Psoas muscle (tissue), 8 donors: ENCODE data around the gene NFE2L2. TPM values are rescaled to one million over a fixed set of nuclear protein-coding genes. Genes with fewer than 3 reads are reported as not detected.

Experiments used
- ATAC-seq, 4 donors: fragments of 200-7000 bp; cut with Tn5 transposase; one replicate each; pipeline ENCODE4 v1.9.1; 2020; ENCODE audit warnings: moderate library complexity in 3 of 4, mild to moderate bottlenecking in 2 of 4
- DNase-seq, 2 donors: peaks; one replicate each; pipeline ENCODE4 v3.0.0-alpha.2; 2020
- H3K27ac ChIP-seq: fragments of 200-600 bp; one replicate; pipeline ENCODE4 v1.8.0; 2022
- H3K27me3 ChIP-seq, 3 donors: fragments of 200-600 bp in 1 of 3; one replicate each; pipeline versions ENCODE4 v1.6.1 to v1.8.0; 2013 to 2022; ENCODE audit warnings: low read length in 2 of 3, mild to moderate bottlenecking in 2 of 3, moderate library complexity in 1 of 3; ENCODE audit not compliant: insufficient read depth in 3 of 3
- H3K36me3 ChIP-seq, 2 donors: fragments of 200-600 bp in 1 of 2; one replicate each; pipeline versions ENCODE4 v1.6.1 to v1.8.0; 2013 to 2022; ENCODE audit warnings: low read depth in 1 of 2, mild to moderate bottlenecking in 1 of 2, moderate library complexity in 1 of 2; ENCODE audit not compliant: insufficient read depth in 1 of 2
- H3K4me1 ChIP-seq: fragments of 200-600 bp; one replicate; pipeline ENCODE4 v1.8.0; 2022
- H3K4me3 ChIP-seq: fragments of 200-600 bp; one replicate; pipeline ENCODE4 v1.8.0; 2022; ENCODE audit warnings: mild to moderate bottlenecking
- H3K9me3 ChIP-seq: fragments of 200-600 bp; one replicate; pipeline ENCODE4 v1.8.0; 2022
- WGBS, 3 donors: extraction: QIAGEN DNeasy Blood & Tissue Kit; methylation state at CpG; one replicate each; pipeline versions ENCODE4 v1.1.6 to v1.1.7; 2013; 5-methylcytosine and 5-hydroxymethylcytosine counted together
- intact Hi-C, 2 donors: fragments of 100-400 bp; cut with DNase I; formaldehyde crosslinking; loops; one replicate each; pipeline versions ENCODE4 v1.11.0 to v1.14.2; 2022
- polyA plus RNA-seq, 3 donors: library from polyadenylated mRNA; stranded (reverse); fragments of 200-250 nt; gene quantifications; one replicate each; pipeline ENCODE4 v1.2.3, GENCODE V29; 2013
- total RNA-seq, 4 donors: library from RNA; stranded (reverse); fragmentation: NEBNext Ultra II Directional in 2 of 4; extraction: Animal tissue kit (Norgen Biotek cat#: 25700) in 2 of 4; gene quantifications; one replicate each; pipeline versions ENCODE4 v1.2.1 to v1.2.4, GENCODE V29; 2021 to 2023
- TF ChIP-seq, protein P1 (sequence below): fragments of 200-600 bp; IDR thresholded peaks from one replicate; pipeline ENCODE4 v1.8.0; 2022; ENCODE audit warnings: antibody characterized with exemption
- donor health status: healthy with polysubstance abuse.
- donor health status: DM: no; HTN: no; CAD: no; lungs with moderate emphysema.
- donor health status: Bipolar disorder and iron deficiency.
- donor health status: healthy.
- donor health status: DM: yes; HTN: yes; CAD: no.
- donor health status: DM: no; HTN: no; CAD: no.
- donor health status: DM: no; HTN: no; CAD: no.
- donor health status: DM: yes; HTN: yes; CAD: no.

The NFE2L2 gene
- total and polyA plus RNA-seq, 7 donors = 42.4 to 127 (median 56.6) TPM

DNA sequence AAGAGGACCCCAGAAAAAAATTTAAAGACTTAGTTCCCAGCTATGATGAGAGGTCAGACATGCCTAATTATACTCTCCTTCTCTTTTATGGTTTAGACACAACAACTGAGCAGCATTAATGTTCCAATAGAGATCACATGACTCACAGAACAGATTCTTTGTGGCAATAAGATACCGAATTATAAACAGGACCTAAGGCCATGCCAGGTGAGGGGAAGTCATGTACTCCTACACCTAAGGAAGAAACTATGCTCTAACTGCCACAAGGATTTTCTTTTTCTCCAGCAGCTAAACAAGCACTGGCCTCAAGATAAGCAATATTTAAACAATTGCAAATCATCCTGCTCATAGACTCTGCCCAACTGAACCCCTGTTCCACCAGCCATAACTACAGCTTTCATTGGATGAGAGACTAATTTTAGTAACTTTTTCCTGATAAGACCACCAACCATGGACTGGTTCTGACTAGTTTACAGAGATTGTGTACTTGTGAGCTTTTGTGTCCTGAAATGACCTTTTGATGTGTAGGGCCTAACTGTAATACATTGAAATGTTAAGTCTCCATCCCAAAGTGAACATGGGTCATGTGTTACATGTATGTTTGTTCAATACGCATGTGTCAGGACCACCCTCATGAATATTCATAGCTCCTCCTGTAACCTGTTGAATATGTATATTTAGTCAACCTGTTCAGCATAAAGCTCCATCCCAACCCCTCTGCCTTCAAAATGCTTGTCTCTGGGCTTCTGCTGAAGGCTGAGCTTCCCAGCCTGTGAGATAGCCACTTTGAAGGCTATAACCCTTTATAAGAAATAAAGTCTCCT lies 21.6 kb upstream of the NFE2L2 start:
- whole genome bisulfite sequencing, 3 donors = 61 to 67% (median 63%) methylated on average over 2 of the region's 2 CpGs
- ATAC-seq (no peak), DNase-seq (no peak)
- Histone ChIP-seq H3K27me3 (no peaks in the 10 kb centered on the region), H3K27ac (no peak overlapping the region), H3K4me1 (peaks cover 28% of the 10 kb centered on the region), H3K4me3 (no peak overlapping the region), H3K36me3 (no peaks in the 10 kb centered on the region), H3K9me3 (no peaks in the 10 kb centered on the region)
- TF ChIP-seq, protein P1, sequence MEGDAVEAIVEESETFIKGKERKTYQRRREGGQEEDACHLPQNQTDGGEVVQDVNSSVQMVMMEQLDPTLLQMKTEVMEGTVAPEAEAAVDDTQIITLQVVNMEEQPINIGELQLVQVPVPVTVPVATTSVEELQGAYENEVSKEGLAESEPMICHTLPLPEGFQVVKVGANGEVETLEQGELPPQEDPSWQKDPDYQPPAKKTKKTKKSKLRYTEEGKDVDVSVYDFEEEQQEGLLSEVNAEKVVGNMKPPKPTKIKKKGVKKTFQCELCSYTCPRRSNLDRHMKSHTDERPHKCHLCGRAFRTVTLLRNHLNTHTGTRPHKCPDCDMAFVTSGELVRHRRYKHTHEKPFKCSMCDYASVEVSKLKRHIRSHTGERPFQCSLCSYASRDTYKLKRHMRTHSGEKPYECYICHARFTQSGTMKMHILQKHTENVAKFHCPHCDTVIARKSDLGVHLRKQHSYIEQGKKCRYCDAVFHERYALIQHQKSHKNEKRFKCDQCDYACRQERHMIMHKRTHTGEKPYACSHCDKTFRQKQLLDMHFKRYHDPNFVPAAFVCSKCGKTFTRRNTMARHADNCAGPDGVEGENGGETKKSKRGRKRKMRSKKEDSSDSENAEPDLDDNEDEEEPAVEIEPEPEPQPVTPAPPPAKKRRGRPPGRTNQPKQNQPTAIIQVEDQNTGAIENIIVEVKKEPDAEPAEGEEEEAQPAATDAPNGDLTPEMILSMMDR = no peak
- intact Hi-C loops = no loop called here

DNA sequence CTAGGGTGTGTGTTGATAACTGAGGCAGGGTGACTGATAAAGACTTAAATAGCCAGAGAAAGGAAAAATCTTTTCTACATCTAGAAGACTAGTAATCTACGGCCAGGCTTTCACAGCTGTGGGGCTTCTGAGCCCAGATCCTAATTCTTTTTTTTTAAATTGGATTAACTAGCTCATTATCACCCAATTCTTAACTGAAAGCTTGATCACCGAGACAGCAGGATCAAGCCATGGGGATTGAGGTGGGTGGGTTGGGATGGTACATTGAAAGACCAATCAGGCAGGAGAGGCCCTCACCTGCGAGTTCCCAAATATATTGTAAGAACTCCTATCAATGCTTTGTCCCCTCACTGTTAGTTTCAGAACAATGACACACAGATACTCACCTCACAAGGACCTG lies 20.0 kb upstream of the NFE2L2 start:
- Histone ChIP-seq H3K4me3 (no peak overlapping the region), H3K9me3 (no peaks in the 10 kb centered on the region), H3K27me3 (no peaks in the 10 kb centered on the region), H3K4me1 (peaks cover 28% of the 10 kb centered on the region), H3K27ac (no peak overlapping the region), H3K36me3 (no peaks in the 10 kb centered on the region)
- 96 to 98% (median 97%) methylated on average over 3 of the region's 3 CpGs for WGBS, 3 donors
- ATAC-seq (no peak), DNase-seq (no peak)
- intact Hi-C loops = loop anchor here in 1 of 2 donors (5.0 kb wide), 1 partner anchor 43 kb away; no protein-coding TSS in a partner anchor
- TF ChIP-seq, protein P1 = no peak

DNA sequence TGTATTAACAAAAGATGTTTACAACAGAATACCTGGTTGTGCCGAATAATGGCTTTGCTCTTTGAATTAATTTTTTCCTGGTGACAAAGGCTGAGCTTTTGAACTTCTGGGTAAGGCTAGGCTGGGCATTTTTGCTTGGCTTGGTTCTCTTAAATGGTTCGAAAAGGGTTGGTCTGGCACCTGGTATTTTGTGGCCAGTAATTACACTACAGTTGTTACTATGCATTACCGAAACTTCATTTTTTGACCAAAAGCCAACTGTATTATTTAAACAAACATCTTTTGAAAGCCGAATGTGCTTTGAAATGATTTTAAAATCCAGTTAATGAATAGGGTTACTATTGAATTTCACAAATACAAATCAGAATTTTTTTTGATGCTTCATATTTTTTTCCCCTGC lies 19.4 kb upstream of the NFE2L2 start:
- Histone ChIP-seq H3K4me1 (peaks cover 28% of the 10 kb centered on the region), H3K36me3 (no peaks in the 10 kb centered on the region), H3K4me3 (no peak overlapping the region), H3K9me3 (no peaks in the 10 kb centered on the region), H3K27me3 (no peaks in the 10 kb centered on the region), H3K27ac (no peak overlapping the region)
- TF ChIP-seq, protein P1 = no peak
- no peak for ATAC-seq
- WGBS, 3 donors = 88 to 95% (median 91%) methylated on average over 4 of the region's 4 CpGs
- DNase-seq = no peak
- intact Hi-C loops = loop anchor here in 1 of 2 donors (5.0 kb wide), 1 partner anchor 43 kb away; no protein-coding TSS in a partner anchor

DNA sequence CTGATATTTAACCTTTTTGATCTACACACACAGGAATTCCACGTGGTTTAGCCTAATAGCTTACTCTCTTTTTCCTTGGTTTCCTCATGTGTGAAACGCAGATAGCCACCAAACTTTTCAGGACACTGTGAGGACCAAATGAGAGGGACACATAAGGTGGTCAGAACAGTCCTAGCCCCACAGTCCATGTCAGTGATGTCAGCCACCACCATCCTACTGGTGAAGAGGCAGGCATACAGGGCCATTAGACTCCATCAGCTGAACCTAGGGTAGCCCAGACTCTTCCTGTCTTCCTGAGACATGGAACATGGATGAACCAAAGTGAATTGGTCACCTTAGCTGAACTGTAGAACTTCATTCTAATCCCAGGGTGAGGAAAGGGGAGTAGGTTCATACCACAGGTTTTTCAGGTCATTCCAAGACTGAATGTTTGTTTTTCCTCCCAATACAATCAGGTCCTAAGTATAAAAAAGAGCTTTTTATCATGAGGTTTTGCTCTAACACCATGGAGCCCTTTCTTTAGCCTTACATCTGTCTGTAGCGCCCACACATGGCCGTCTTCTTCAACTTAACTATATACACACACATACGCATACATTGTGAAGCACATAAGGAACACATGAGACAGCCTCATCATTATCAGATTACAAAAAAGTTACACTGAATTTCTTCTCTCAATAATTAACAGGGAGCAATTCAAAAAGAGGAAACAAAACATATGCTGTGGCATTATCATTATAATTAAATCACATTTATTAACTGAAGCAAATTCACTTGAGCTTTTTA lies 18.5 kb upstream of the NFE2L2 start:
- H3K36me3 ChIP-seq = no peaks in the 10 kb centered on the region
- H3K9me3 ChIP-seq = no peaks in the 10 kb centered on the region
- TF ChIP-seq, protein P1 = no peak
- H3K4me3 ChIP-seq = no peak overlapping the region
- peaks cover 28% of the 10 kb centered on the region for H3K4me1 ChIP-seq
- H3K27me3 ChIP-seq = no peaks in the 10 kb centered on the region
- 96% methylated on average over 5 of the region's 5 CpGs for WGBS, 3 donors
- peak overlapping the region; percentile 62 for H3K27ac ChIP-seq
- ATAC-seq (no peak), DNase-seq (no peak)
- intact Hi-C loops = loop anchor here in 1 of 2 donors (5.0 kb wide), 1 partner anchor 44 kb away; no protein-coding TSS in a partner anchor
